Natural killer cell (primary cell): ENCODE results near the gene EN2. TPM values are rescaled to one million over a fixed set of nuclear protein-coding genes. Genes with fewer than 3 reads are reported as not detected.

Experiments used
- ATAC-seq, 3 donors: fragments of 150-1000 bp in 2 of 3; fragments of 200-7000 bp in 1 of 3; cut with Tn5 transposase; 1 replicate in 1 of 3; 2 replicates in 2 of 3; pipeline ENCODE4 v1.10.0; 2021; ENCODE audit warnings: mild to moderate bottlenecking in 2 of 3, moderate library complexity in 2 of 3
- DNase-seq, 2 donors: peaks; one replicate each; pipeline versions ENCODE4 v3.0.0 to v3.0.0-alpha.2; 2013 to 2021; ENCODE audit warnings: mixed read lengths in 1 of 2
- H3K27ac ChIP-seq: one replicate; pipeline ENCODE4 v1.5.1; 2013; ENCODE audit warnings: mild to moderate bottlenecking, low read length
- H3K27me3 ChIP-seq: one replicate; pipeline ENCODE4 v1.6.1; 2013; ENCODE audit warnings: low read length; ENCODE audit not compliant: control insufficient read depth, insufficient read depth
- H3K36me3 ChIP-seq: one replicate; pipeline ENCODE4 v1.6.1; 2013; ENCODE audit warnings: low read length; ENCODE audit not compliant: control insufficient read depth, insufficient read depth
- H3K4me1 ChIP-seq: one replicate; pipeline ENCODE4 v1.6.1; 2013; ENCODE audit warnings: low read length; ENCODE audit not compliant: control insufficient read depth, insufficient read depth
- H3K4me3 ChIP-seq: one replicate; pipeline ENCODE4 v1.5.1; 2013; ENCODE audit warnings: low read length
- H3K9me3 ChIP-seq: one replicate; pipeline ENCODE4 v1.6.1; 2013; ENCODE audit warnings: low read length; ENCODE audit not compliant: control insufficient read depth, insufficient read depth
- H3K27ac Mint-ChIP-seq, 2 donors: one replicate each; pipeline ENCODE4 v1.8.0; 2022; ENCODE audit warnings: mild to moderate bottlenecking in 2 of 2, mixed read lengths in 2 of 2, moderate library complexity in 1 of 2
- H3K27me3 Mint-ChIP-seq, 2 donors: one replicate each; pipeline ENCODE4 v1.8.0; 2022; ENCODE audit warnings: low read depth in 2 of 2, mixed read lengths in 2 of 2
- H3K36me3 Mint-ChIP-seq: one replicate; pipeline ENCODE4 v1.8.0; 2022; ENCODE audit warnings: mixed read lengths
- H3K4me1 Mint-ChIP-seq, 2 donors: one replicate each; pipeline ENCODE4 v1.8.0; 2022; ENCODE audit warnings: mixed read lengths in 2 of 2
- H3K4me3 Mint-ChIP-seq: one replicate; pipeline ENCODE4 v1.8.0; 2022; ENCODE audit warnings: mild to moderate bottlenecking, moderate library complexity, mixed read lengths
- H3K9me3 Mint-ChIP-seq, 2 donors: one replicate each; pipeline ENCODE4 v1.8.0; 2022; ENCODE audit warnings: mixed read lengths in 2 of 2
- whole genome bisulfite sequencing: methylation state at CpG from one replicate; pipeline ENCODE4 v1.1.7; 2013; ENCODE audit warnings: missing lambda C conversion rate; ENCODE audit not compliant: insufficient coverage; 5-methylcytosine and 5-hydroxymethylcytosine counted together
- intact Hi-C: fragments of 100-400 bp; cut with micrococcal nuclease; formaldehyde crosslinking; loops from one replicate; pipeline ENCODE4 v1.14.2; 2022
- total RNA-seq, 4 donors: library from RNA; stranded (reverse); fragments of 120-200 nt in 1 of 4; gene quantifications; one replicate each; pipeline versions ENCODE4 v1.2.3 to v1.2.4, GENCODE V29; 2013 to 2022
- TF ChIP-seq, protein P1 (sequence below): fragments of 200-600 bp; IDR thresholded peaks from one replicate; pipeline ENCODE4 v1.8.0; 2022; ENCODE audit warnings: antibody characterized with exemption

Gene EN2
- total RNA-seq, 3 donors from 2014 or later (not counting 1 experiment from before 2014, with no cell fraction given), result not detected

- intact Hi-C loops, result no loop called here
Measured at GRCh38 chr7:155477476-155477875, 19.5 kb downstream of the EN2 start.

GRCh38 chr7:155481764-155482163 lies 23.8 kb downstream of the EN2 start:
- intact Hi-C loops, result no loop called here
- Histone ChIP-seq H3K9me3 (no peaks in the 10 kb centered on the region), H3K27ac (no peak overlapping the region), H3K36me3 (no peaks in the 10 kb centered on the region), H3K4me1 (no peaks in the 10 kb centered on the region), H3K27me3 (no peaks in the 10 kb centered on the region), H3K4me3 (no peak overlapping the region)
- DNase-seq (no peak), ATAC-seq (no peak)
- Mint-ChIP-seq H3K4me1 (peaks cover 0 to 5% of the 10 kb centered on the region in 2 donors), H3K27me3 (peaks cover 28 to 59% of the 10 kb centered on the region in 2 donors), H3K36me3 (no peaks in the 10 kb centered on the region), H3K27ac (no peak overlapping the region), H3K9me3 (peaks cover 0 to 2% of the 10 kb centered on the region in 2 donors), H3K4me3 (no peak overlapping the region)
- TF ChIP-seq, protein P1, sequence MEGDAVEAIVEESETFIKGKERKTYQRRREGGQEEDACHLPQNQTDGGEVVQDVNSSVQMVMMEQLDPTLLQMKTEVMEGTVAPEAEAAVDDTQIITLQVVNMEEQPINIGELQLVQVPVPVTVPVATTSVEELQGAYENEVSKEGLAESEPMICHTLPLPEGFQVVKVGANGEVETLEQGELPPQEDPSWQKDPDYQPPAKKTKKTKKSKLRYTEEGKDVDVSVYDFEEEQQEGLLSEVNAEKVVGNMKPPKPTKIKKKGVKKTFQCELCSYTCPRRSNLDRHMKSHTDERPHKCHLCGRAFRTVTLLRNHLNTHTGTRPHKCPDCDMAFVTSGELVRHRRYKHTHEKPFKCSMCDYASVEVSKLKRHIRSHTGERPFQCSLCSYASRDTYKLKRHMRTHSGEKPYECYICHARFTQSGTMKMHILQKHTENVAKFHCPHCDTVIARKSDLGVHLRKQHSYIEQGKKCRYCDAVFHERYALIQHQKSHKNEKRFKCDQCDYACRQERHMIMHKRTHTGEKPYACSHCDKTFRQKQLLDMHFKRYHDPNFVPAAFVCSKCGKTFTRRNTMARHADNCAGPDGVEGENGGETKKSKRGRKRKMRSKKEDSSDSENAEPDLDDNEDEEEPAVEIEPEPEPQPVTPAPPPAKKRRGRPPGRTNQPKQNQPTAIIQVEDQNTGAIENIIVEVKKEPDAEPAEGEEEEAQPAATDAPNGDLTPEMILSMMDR, result no peak
- 92% methylated on average over 11 of the region's 11 CpGs for WGBS

More at GRCh38 chr7:155477476-155477875, 19.5 kb downstream of the EN2 start:
- TF ChIP-seq, protein P1, result no peak
- Histone ChIP-seq H3K27ac (no peak overlapping the region), H3K4me3 (no peak overlapping the region), H3K9me3 (peaks cover 4% of the 10 kb centered on the region), H3K36me3 (no peaks in the 10 kb centered on the region), H3K4me1 (no peaks in the 10 kb centered on the region), H3K27me3 (peaks cover 17% of the 10 kb centered on the region)
- no peak overlapping the region for H3K27ac Mint-ChIP-seq
- no peak for DNase-seq
- H3K4me1 Mint-ChIP-seq, result peaks cover 7 to 8% of the 10 kb centered on the region in 2 donors
- ATAC-seq, result no peak
- WGBS, result 77% methylated on average over 4 of the region's 4 CpGs
- no peaks in the 10 kb centered on the region for H3K36me3 Mint-ChIP-seq
- H3K9me3 Mint-ChIP-seq, result peaks cover 0 to 2% of the 10 kb centered on the region in 2 donors
- no peak overlapping the region for H3K4me3 Mint-ChIP-seq
- H3K27me3 Mint-ChIP-seq, result peaks cover 49 to 75% of the 10 kb centered on the region in 2 donors

DNA sequence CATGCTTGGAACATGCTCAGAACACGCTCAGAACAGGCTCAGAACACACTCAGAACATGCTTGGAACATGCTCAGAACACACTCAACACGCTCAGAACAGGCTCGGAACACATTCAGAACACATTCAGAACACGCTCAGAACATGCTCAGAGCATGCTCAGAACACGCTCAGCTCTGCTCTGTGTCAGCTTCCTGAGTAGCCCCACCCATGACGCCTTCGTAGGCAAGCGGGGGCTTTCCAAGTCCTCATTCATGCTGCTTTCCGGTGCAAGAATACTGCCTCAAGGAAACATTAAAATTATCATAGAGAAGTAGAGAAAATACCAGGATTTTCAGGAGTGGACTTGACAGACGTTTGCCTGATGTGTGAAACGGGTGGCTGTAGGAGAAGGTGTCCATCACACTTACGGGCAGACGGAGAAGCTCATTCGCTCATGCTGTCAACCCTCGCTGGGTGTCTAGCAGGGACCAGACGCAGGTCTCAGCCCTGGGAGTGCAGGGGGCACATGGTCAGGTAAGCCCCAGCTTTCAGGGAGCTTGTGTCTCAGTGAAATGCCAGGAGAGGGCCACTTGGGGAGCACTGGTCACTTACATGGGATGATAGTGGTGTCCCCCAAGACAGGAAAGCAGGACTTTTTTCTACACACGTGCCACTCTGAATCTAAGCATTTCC lies 24.7 kb downstream of the EN2 start:
- peaks cover 0 to 2% of the 10 kb centered on the region in 2 donors for H3K9me3 Mint-ChIP-seq
- intact Hi-C loops, result no loop called here
- no peak overlapping the region for H3K27ac ChIP-seq
- no peaks in the 10 kb centered on the region for H3K9me3 ChIP-seq
- TF ChIP-seq, protein P1, result no peak
- H3K36me3 Mint-ChIP-seq, result no peaks in the 10 kb centered on the region
- H3K4me3 Mint-ChIP-seq, result peak overlapping the region; percentile 7
- H3K4me1 Mint-ChIP-seq, result peaks cover 0 to 5% of the 10 kb centered on the region in 2 donors
- H3K27me3 ChIP-seq, result no peaks in the 10 kb centered on the region
- 71% methylated on average over 17 of the region's 17 CpGs for WGBS
- peaks cover 22 to 53% of the 10 kb centered on the region in 2 donors for H3K27me3 Mint-ChIP-seq
- no peaks in the 10 kb centered on the region for H3K4me1 ChIP-seq
- H3K36me3 ChIP-seq, result no peaks in the 10 kb centered on the region
- peak overlapping the region; percentile 31 to 49 for H3K27ac Mint-ChIP-seq
- peak in 1 of 2 donors; percentile 65 for DNase-seq
- peak in 2 of 3 donors; percentile 65 to 89 for ATAC-seq
- H3K4me3 ChIP-seq, result no peak overlapping the region
